Activated CD8-positive, alpha-beta T cell treated with anti-CD3 and anti-CD28 coated beads, Interleukin-2, amount 10 ng/mL, durations not matched to agents 7 days and 5 days (primary cell): ENCODE data around the gene KAZN. TPM values are rescaled to one million over a fixed set of nuclear protein-coding genes. Genes with fewer than 3 reads are reported as not detected.

Experiments
- ATAC-seq: fragments of 150-1000 bp; cut with Tn5 transposase; one replicate; pipeline ENCODE4 v1.10.0; 2021; ENCODE audit warnings: moderate library complexity
- CTCF ChIA-PET: fragments of 350-600 bp; sonication (Branson Sonifier 250); formaldehyde crosslinking; loops from one replicate; lab custom pipeline; 2021; ENCODE audit warnings: antibody characterized with exemption; lab: Charles Lee
- POLR2A ChIA-PET: fragments of 350-600 bp; sonication (Branson Sonifier 250); formaldehyde crosslinking; loops from one replicate; lab custom pipeline; 2021; ENCODE audit warnings: antibody characterized with exemption; lab: Charles Lee
- DNase-seq: peaks from one replicate; pipeline ENCODE4 v3.0.0-alpha.2; 2020
- H3K27ac Mint-ChIP-seq: one replicate; pipeline ENCODE4 v1.8.0; 2021; ENCODE audit warnings: mild to moderate bottlenecking, mixed read lengths
- H3K27me3 Mint-ChIP-seq: one replicate; pipeline ENCODE4 v1.8.0; 2021; ENCODE audit warnings: low read depth, mixed read lengths
- H3K36me3 Mint-ChIP-seq: one replicate; pipeline ENCODE4 v1.8.0; 2021; ENCODE audit warnings: low read depth, mixed read lengths
- H3K4me1 Mint-ChIP-seq: one replicate; pipeline ENCODE4 v1.8.0; 2021; ENCODE audit warnings: low read depth, mixed read lengths
- H3K4me3 Mint-ChIP-seq: one replicate; pipeline ENCODE4 v1.8.0; 2021; ENCODE audit warnings: mild to moderate bottlenecking, mixed read lengths
- H3K9me3 Mint-ChIP-seq: one replicate; pipeline ENCODE4 v1.8.0; 2022; ENCODE audit warnings: mixed read lengths; ENCODE audit not compliant: insufficient read depth
- total RNA-seq, 2 experiments: library from RNA; stranded (reverse); gene quantifications; one replicate each; pipeline ENCODE4 v1.2.3, GENCODE V29; 2021

Gene KAZN
- total RNA-seq, 2 experiments from 2014 or later: 1.1 to 1.7 TPM

DNA sequence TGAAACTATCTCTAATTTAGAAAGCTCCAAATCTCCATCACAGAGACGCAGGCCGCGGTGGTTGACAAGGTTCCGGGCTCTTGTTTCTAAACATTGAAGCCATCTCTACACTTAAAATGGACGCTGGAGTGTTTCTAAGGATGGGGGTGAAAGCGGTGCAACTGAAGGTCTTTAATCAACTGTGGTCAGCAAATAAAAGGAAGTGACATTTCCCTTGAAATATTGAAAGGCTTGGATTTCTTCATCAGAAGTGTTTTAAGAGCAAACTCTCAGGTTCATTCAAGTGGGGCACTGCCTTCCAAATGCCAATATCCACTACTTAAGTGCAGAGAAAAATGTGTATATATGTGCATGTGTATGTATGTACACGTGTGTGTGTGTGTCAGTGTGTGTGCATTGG, 117.3 kb downstream of the KAZN start:
- POLR2A ChIA-PET: no interaction called here
- H3K27ac Mint-ChIP-seq: no peak overlapping the region
- no peak overlapping the region for H3K4me3 Mint-ChIP-seq
- ATAC-seq (no peak), DNase-seq (no peak)
- no peaks in the 10 kb centered on the region for H3K4me1 Mint-ChIP-seq
- H3K27me3 Mint-ChIP-seq: no peaks in the 10 kb centered on the region
- no peaks in the 10 kb centered on the region for H3K9me3 Mint-ChIP-seq
- no peaks in the 10 kb centered on the region for H3K36me3 Mint-ChIP-seq
- CTCF ChIA-PET: no interaction called here

GRCh38 chr1:14716474-14716873, 118.0 kb downstream of the KAZN start:
- H3K27ac Mint-ChIP-seq: no peak overlapping the region
- no peaks in the 10 kb centered on the region for H3K9me3 Mint-ChIP-seq
- no peak for ATAC-seq
- H3K4me1 Mint-ChIP-seq: no peaks in the 10 kb centered on the region
- no peaks in the 10 kb centered on the region for H3K36me3 Mint-ChIP-seq
- no peaks in the 10 kb centered on the region for H3K27me3 Mint-ChIP-seq
- POLR2A ChIA-PET: no interaction called here
- H3K4me3 Mint-ChIP-seq: no peak overlapping the region
- no peak for DNase-seq
- CTCF ChIA-PET: no interaction called here

GRCh38 chr1:14718476-14718875, 120.0 kb downstream of the KAZN start:
- Mint-ChIP-seq H3K27ac (no peak overlapping the region), H3K9me3 (no peaks in the 10 kb centered on the region), H3K27me3 (no peaks in the 10 kb centered on the region), H3K4me1 (no peaks in the 10 kb centered on the region), H3K36me3 (no peaks in the 10 kb centered on the region), H3K4me3 (no peak overlapping the region)
- DNase-seq: no peak
- POLR2A ChIA-PET: interaction anchor here (0.5 kb wide), 1 partner anchor 14 kb away, joined by 3 read pairs; no protein-coding TSS in a partner anchor
- no peak for ATAC-seq
- CTCF ChIA-PET: no interaction called here

GRCh38 chr1:14723401-14723800, 124.9 kb downstream of the KAZN start:
- H3K9me3 Mint-ChIP-seq: no peaks in the 10 kb centered on the region
- no peaks in the 10 kb centered on the region for H3K4me1 Mint-ChIP-seq
- no peak overlapping the region for H3K27ac Mint-ChIP-seq
- ChIA-PET CTCF (no interaction called here), POLR2A (no interaction called here)
- H3K36me3 Mint-ChIP-seq: no peaks in the 10 kb centered on the region
- no peak for ATAC-seq
- H3K4me3 Mint-ChIP-seq: no peak overlapping the region
- no peak for DNase-seq
- no peaks in the 10 kb centered on the region for H3K27me3 Mint-ChIP-seq

DNA sequence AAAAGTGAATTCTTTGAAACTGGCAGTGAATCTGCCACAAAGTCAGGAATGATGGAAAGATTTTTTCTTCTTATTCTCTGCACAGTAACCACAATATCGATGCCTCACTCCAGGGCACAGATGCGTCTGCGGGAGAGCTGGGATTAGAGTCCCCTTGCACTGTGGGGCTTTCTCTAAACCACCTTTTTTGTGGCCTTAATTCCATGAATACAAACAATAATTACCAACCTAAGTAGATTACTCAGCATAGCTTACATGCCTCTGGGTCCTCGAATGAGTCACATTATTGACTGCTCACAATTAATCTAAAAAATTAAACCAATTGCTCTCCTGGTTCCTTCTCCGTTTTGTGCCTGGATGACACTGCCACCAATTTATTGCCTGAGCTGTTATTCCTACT, 125.8 kb downstream of the KAZN start:
- ChIA-PET POLR2A (no interaction called here), CTCF (no interaction called here)
- DNase-seq (no peak), ATAC-seq (no peak)
- no peak overlapping the region for H3K4me3 Mint-ChIP-seq
- no peaks in the 10 kb centered on the region for H3K4me1 Mint-ChIP-seq
- H3K27ac Mint-ChIP-seq: no peak overlapping the region
- H3K36me3 Mint-ChIP-seq: no peaks in the 10 kb centered on the region
- no peaks in the 10 kb centered on the region for H3K9me3 Mint-ChIP-seq
- H3K27me3 Mint-ChIP-seq: no peaks in the 10 kb centered on the region

DNA sequence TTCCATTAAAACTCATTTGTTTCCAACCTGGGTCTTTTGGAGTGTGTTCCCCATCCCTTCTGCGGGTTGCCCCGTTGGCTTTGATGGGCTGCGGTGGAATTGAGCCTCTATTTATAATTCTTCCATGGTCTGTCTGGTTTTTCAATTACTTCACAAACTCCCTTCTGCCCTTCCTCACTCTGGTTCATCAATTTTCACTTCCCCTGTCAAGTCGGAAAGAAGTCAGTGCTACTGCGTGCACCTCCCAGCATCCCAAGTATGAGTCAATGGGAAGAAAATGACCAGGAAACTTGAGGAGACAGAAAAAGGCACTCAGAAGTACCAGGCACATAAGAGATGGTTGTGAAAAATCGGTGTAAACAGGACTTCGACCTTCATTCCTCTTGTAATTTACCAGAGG, 126.2 kb downstream of the KAZN start:
- DNase-seq: no peak
- no peak overlapping the region for H3K27ac Mint-ChIP-seq
- H3K4me3 Mint-ChIP-seq: no peak overlapping the region
- ChIA-PET POLR2A (no interaction called here), CTCF (no interaction called here)
- H3K27me3 Mint-ChIP-seq: no peaks in the 10 kb centered on the region
- ATAC-seq: no peak
- H3K9me3 Mint-ChIP-seq: no peaks in the 10 kb centered on the region
- H3K36me3 Mint-ChIP-seq: no peaks in the 10 kb centered on the region
- no peaks in the 10 kb centered on the region for H3K4me1 Mint-ChIP-seq

- H3K4me1 Mint-ChIP-seq: no peaks in the 10 kb centered on the region
- H3K27ac Mint-ChIP-seq: no peak overlapping the region
- ChIA-PET CTCF (no interaction called here), POLR2A (no interaction called here)
- DNase-seq: no peak
- no peaks in the 10 kb centered on the region for H3K27me3 Mint-ChIP-seq
- H3K36me3 Mint-ChIP-seq: no peaks in the 10 kb centered on the region
- H3K9me3 Mint-ChIP-seq: no peaks in the 10 kb centered on the region
- H3K4me3 Mint-ChIP-seq: no peak overlapping the region
- ATAC-seq: no peak
Measured at GRCh38 chr1:14725238-14725637, 126.8 kb downstream of the KAZN start.

DNA sequence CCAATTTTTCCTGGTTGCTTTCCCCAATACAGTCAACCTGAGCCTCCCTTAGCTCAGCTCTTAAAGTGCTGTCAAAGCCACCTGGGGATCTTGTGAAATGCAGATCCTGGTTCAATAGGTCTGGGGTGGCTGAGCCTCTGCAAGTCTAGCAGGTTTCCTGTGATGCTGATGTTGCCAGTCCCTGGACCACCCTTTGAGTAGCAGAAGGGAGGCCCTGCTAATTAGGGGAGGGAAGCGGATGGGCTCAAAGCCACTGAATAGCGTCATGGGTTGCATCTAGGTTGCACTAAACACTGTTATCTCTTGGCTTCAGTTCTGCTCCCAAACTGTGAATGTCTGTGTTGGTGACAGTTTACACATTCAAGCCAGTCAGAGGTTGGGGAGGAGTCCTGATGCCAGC, 127.2 kb downstream of the KAZN start:
- ATAC-seq: no peak
- DNase-seq: no peak
- no peaks in the 10 kb centered on the region for H3K36me3 Mint-ChIP-seq
- no peak overlapping the region for H3K27ac Mint-ChIP-seq
- CTCF ChIA-PET: no interaction called here
- H3K4me1 Mint-ChIP-seq: no peaks in the 10 kb centered on the region
- no peaks in the 10 kb centered on the region for H3K9me3 Mint-ChIP-seq
- POLR2A ChIA-PET: no interaction called here
- H3K4me3 Mint-ChIP-seq: no peak overlapping the region
- no peaks in the 10 kb centered on the region for H3K27me3 Mint-ChIP-seq

DNA sequence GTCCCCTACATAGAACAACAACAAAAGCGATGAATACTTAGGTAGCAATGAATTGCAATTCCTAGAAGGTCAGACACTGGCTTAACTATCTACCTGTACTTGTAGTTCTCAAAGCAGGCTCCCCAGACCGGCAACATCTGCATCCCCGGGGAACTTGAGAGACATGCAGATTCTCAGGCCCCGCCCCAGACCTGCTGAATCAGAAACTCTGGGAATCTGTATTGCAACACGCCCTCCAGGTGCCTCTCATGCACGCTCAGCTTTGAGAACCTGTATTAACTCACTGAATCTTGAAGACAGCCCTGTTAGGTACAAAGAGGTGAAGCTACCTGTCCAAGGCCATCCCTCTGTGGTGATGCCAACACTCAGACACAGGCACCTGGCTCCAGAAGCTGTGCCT, 128.1 kb downstream of the KAZN start:
- no peaks in the 10 kb centered on the region for H3K9me3 Mint-ChIP-seq
- H3K27me3 Mint-ChIP-seq: no peaks in the 10 kb centered on the region
- no peak overlapping the region for H3K4me3 Mint-ChIP-seq

DNA sequence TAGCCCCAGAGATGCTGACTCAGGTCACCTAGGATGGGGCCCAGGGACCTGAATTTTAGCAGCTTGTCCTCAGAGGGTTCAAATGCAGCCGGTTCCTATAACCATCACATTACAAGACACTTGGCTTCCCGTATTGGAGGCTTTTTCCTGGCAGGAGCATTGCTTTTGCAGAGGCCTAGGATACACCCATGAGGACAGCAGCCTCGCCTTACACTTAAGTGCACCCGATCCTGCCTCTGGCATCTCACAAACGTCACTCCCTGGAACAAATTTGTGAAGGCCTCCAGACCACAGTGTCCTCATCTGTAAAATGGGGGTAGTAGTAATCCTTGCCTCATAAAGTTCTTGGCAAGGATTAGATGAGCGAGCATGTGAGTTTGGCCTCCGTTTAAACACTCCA, 130.0 kb downstream of the KAZN start:
- no peak overlapping the region for H3K27ac Mint-ChIP-seq
- CTCF ChIA-PET: no interaction called here
- ATAC-seq: no peak

More for the DNA sequence above, 128.1 kb downstream of the KAZN start:
- Mint-ChIP-seq H3K27ac (no peak overlapping the region), H3K4me1 (no peaks in the 10 kb centered on the region), H3K36me3 (no peaks in the 10 kb centered on the region)
- CTCF ChIA-PET: no interaction called here
- DNase-seq (no peak), ATAC-seq (no peak)
- POLR2A ChIA-PET: no interaction called here

GRCh38 chr1:14732728-14733047, 134.2 kb downstream of the KAZN start:
- H3K27ac Mint-ChIP-seq: no peak overlapping the region

More for the DNA sequence above, 130.0 kb downstream of the KAZN start:
- no peak for DNase-seq
- POLR2A ChIA-PET: no interaction called here
- Mint-ChIP-seq H3K4me3 (no peak overlapping the region), H3K36me3 (no peaks in the 10 kb centered on the region), H3K4me1 (no peaks in the 10 kb centered on the region), H3K27me3 (no peaks in the 10 kb centered on the region), H3K9me3 (no peaks in the 10 kb centered on the region)

DNA sequence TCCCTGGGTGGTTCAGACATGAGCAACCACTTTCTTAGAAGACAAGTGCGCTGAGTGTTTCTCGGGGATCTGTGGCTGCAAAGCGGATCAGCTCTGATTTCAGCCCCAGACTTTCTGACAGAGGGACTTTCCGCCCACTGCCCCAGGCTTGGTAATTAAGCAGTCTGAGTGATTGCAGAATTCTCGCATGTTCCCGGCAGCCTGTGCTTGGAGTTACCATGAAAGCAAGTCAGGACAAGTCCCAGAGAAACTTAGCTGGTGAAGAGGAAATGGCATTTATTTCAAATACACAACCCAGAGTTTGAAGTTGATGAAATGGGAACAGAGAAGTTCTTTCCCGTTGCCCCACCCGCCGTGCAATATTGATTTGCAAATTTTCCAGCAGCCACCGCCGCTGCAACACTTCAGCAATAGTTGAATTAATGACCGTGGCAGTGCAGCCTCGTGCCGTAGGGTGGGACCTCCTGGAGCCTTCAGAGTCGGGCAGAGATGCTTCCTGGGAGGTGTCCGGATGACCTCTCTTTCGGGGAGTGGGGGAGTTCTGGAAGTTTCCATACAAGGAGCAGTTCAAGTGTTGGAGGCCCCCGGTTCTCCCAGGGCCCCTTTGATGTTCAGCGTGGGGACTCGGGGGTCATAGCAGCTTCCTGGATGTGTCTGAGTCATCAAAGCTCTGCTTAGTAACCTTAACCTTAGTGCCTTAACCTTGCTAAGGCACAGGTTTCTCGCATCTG, 134.7 kb downstream of the KAZN start:
- DNase-seq: no peak
- POLR2A ChIA-PET: interaction anchor here (0.6 kb wide), 1 partner anchor 15 kb away, joined by 3 read pairs; no protein-coding TSS in a partner anchor
- H3K27ac Mint-ChIP-seq: no peak overlapping the region
- H3K4me3 Mint-ChIP-seq: no peak overlapping the region
- no peak for ATAC-seq
- peaks cover 8% of the 10 kb centered on the region for H3K27me3 Mint-ChIP-seq
- no peaks in the 10 kb centered on the region for H3K36me3 Mint-ChIP-seq
- H3K9me3 Mint-ChIP-seq: no peaks in the 10 kb centered on the region
- no peaks in the 10 kb centered on the region for H3K4me1 Mint-ChIP-seq
- CTCF ChIA-PET: no interaction called here

More at GRCh38 chr1:14732728-14733047, 134.2 kb downstream of the KAZN start:
- no peaks in the 10 kb centered on the region for H3K36me3 Mint-ChIP-seq
- CTCF ChIA-PET: no interaction called here
- no peaks in the 10 kb centered on the region for H3K9me3 Mint-ChIP-seq
- DNase-seq (no peak), ATAC-seq (no peak)
- peaks cover 8% of the 10 kb centered on the region for H3K27me3 Mint-ChIP-seq
- H3K4me3 Mint-ChIP-seq: no peak overlapping the region
- POLR2A ChIA-PET: interaction anchor here (0.6 kb wide), 1 partner anchor 14 kb away, joined by 3 read pairs; no protein-coding TSS in a partner anchor
- H3K4me1 Mint-ChIP-seq: no peaks in the 10 kb centered on the region

- Mint-ChIP-seq H3K36me3 (no peaks in the 10 kb centered on the region), H3K27ac (no peak overlapping the region), H3K27me3 (peaks cover 8% of the 10 kb centered on the region), H3K4me1 (no peaks in the 10 kb centered on the region), H3K9me3 (no peaks in the 10 kb centered on the region), H3K4me3 (no peak overlapping the region)
- ChIA-PET POLR2A (no interaction called here), CTCF (no interaction called here)
- ATAC-seq: no peak
- DNase-seq: no peak
Measured at GRCh38 chr1:14733779-14734140, 135.3 kb downstream of the KAZN start.
